HepG2 (cell line): Measurements from ENCODE around the gene RHOC. TPM values are rescaled to one million over a fixed set of nuclear protein-coding genes. Genes with fewer than 3 reads are reported as not detected.

Experiments
- ATAC-seq: fragments of 200-7000 bp; cut with Tn5 transposase; 3 replicates; pipeline ENCODE4 v1.9.1; 2020; ENCODE audit warnings: mild to moderate bottlenecking, moderate library complexity
- BruUV-seq: library from RNA; stranded (reverse); fragments of 400-500 nt; replicated peaks from 2 replicates; lab custom pipeline; 2021; lab: Mats Ljungman, UMichigan
- CTCF ChIA-PET: fragments of 300-600 bp; formaldehyde crosslinking; extraction: SDS; loops from one replicate; lab custom pipeline; 2021; ENCODE audit warnings: low total read pairs, inconsistent platforms, low intra/inter-chr PET ratio; lab: Yijun Ruan, JAX
- POLR2A ChIA-PET: fragments of 350-600 bp; sonication (Branson Sonifier 250); formaldehyde crosslinking; loops from one replicate; lab custom pipeline; 2020; ENCODE audit warnings: antibody characterized with exemption, inconsistent platforms; lab: Yijun Ruan, JAX
- DNase-seq: peaks from one replicate; pipeline ENCODE4 v3.0.0-alpha.2; 2015; ENCODE audit warnings: low spot score
- FAIRE-seq: peaks from 3 replicates; lab custom pipeline; 2011; peaks lifted over from hg19 to GRCh38; lab: Jason Lieb, UNC
- H2AFZ ChIP-seq: one replicate; pipeline ENCODE4 v1.6.1; 2011; ENCODE audit warnings: low read length, inconsistent platforms
- H3K27ac ChIP-seq: fragments of 300-600 bp; 3 replicates; pipeline ENCODE4 v1.8.0; 2011; ENCODE audit warnings: mixed run types, mild to moderate bottlenecking, mixed read lengths, low read length, inconsistent platforms; ENCODE audit not compliant: insufficient read depth; ENCODE audit errors: extremely low read length
- H3K27me3 ChIP-seq, 2 experiments: fragments of 200-600 bp in 1 of 2; 2 replicates in 1 of 2; 3 replicates in 1 of 2; pipeline versions ENCODE4 v1.6.0 to v1.8.0; 2011; ENCODE audit warnings: low read length in 2 of 2, mild to moderate bottlenecking in 2 of 2, moderate library complexity in 2 of 2, inconsistent platforms in 1 of 2; ENCODE audit not compliant: insufficient read depth in 2 of 2, control insufficient read depth in 1 of 2
- H3K36me3 ChIP-seq, 2 experiments: fragments of 200-600 bp in 1 of 2; replicated peaks in 1 of 2; 2 replicates in 1 of 2; 3 replicates in 1 of 2; pipeline versions ENCODE4 v1.5.1 to v1.8.0; 2011; ENCODE audit warnings: low read length in 2 of 2, inconsistent platforms in 1 of 2; ENCODE audit not compliant: insufficient read depth in 2 of 2, control insufficient read depth in 1 of 2
- H3K4me1 ChIP-seq: 2 replicates; pipeline ENCODE4 v1.5.1; 2012; ENCODE audit warnings: low read length, inconsistent platforms; ENCODE audit not compliant: insufficient read depth
- H3K4me2 ChIP-seq: 2 replicates; pipeline ENCODE4 v1.6.0; 2011; ENCODE audit warnings: low read depth, low read length, inconsistent platforms
- H3K4me3 ChIP-seq, 3 experiments: fragments of 200-600 bp in 1 of 3; sonication (generic), shearing (Covaris generic) in 1 of 3; replicated peaks in 1 of 3; 2 replicates each; pipeline ENCODE4 v1.5.1; 2011 to 2016; ENCODE audit warnings: low read length in 3 of 3, inconsistent platforms in 2 of 3, low read depth in 2 of 3, mild to moderate bottlenecking in 2 of 3, control low read depth in 1 of 3, mixed read lengths in 1 of 3; ENCODE audit not compliant: insufficient read depth in 1 of 3
- H3K79me2 ChIP-seq: one replicate; pipeline ENCODE4 v1.6.1; 2011; ENCODE audit warnings: low read length, inconsistent platforms; ENCODE audit not compliant: insufficient read depth
- H3K9ac ChIP-seq: 2 replicates; pipeline ENCODE4 v1.6.0; 2011; ENCODE audit warnings: mild to moderate bottlenecking, low read depth, low read length, inconsistent platforms; ENCODE audit not compliant: insufficient read depth
- H3K9me3 ChIP-seq: 2 replicates; pipeline ENCODE4 v1.5.1; 2012; ENCODE audit warnings: mild to moderate bottlenecking, low read length
- H4K20me1 ChIP-seq: 2 replicates; pipeline ENCODE4 v1.6.0; 2011; ENCODE audit warnings: inconsistent platforms, mild to moderate bottlenecking, low read length, moderate library complexity; ENCODE audit not compliant: insufficient read depth
- LCORL ChIP-seq, 2 experiments: fragments of 450-650 bp in 1 of 2; sonication (generic) in 1 of 2; formaldehyde crosslinking in 1 of 2; IDR thresholded peaks; 2 replicates each; pipeline versions ENCODE4 v1.5.0 to v1.6.1; 2017 to 2020; ENCODE audit warnings: antibody characterized with exemption in 1 of 2, missing genetic modification reagents in 1 of 2
- NFE2 ChIP-seq: sonication (generic); formaldehyde crosslinking; IDR thresholded peaks from 2 replicates; pipeline ENCODE4 v1.4.0; 2020; ENCODE audit warnings: missing genetic modification reagents
- PRPF4 ChIP-seq: fragments of 200-400 bp; formaldehyde crosslinking; IDR thresholded peaks from 2 replicates; pipeline ENCODE4 v1.6.1; 2016; ENCODE audit warnings: low read length, low read depth; ENCODE audit not compliant: poor library complexity, severe bottlenecking
- ZBTB38 ChIP-seq: sonication (generic); formaldehyde crosslinking; IDR thresholded peaks from 2 replicates; pipeline ENCODE4 v1.5.1; 2020; ENCODE audit warnings: mild to moderate bottlenecking, missing genetic modification reagents
- ZZZ3 ChIP-seq: sonication (generic); formaldehyde crosslinking; IDR thresholded peaks from 2 replicates; pipeline ENCODE4 v1.4.0; 2020; ENCODE audit warnings: missing genetic modification reagents, mild to moderate bottlenecking, borderline replicate concordance
- WGBS: methylation state at CpG from one replicate; pipeline ENCODE4 v1.1.6; 2017; ENCODE audit warnings: low lambda C conversion rate; 5-methylcytosine and 5-hydroxymethylcytosine counted together
- in situ Hi-C: cut with HindIII; loops from 2 replicates; pipeline ENCODE4 v1.10.0; 2017; ENCODE audit warnings: low pct_unique_long_range_greater_than_20kb; ENCODE audit not compliant: extremely low pct_ligation_motif_present
- intact Hi-C: fragments of 100-400 bp; cut with micrococcal nuclease; formaldehyde crosslinking; loops from one replicate; pipeline ENCODE4 v1.10.0; 2022; ENCODE audit not compliant: unreplicated experiment
- polyA plus RNA-seq, 8 experiments: library from polyadenylated mRNA; depleted of rRNA in 3 of 8; stranded (reverse) in 7 of 8; unstranded in 1 of 8; fragments of >200 nt; fragmentation: Illumina TruSeq in 4 of 8; extraction: Trizol in 4 of 8; gene quantifications; 2 replicates each; pipeline versions ENCODE4 v1.2.1 to v1.2.3, GENCODE V29; 2011 to 2016; ENCODE audit warnings: low read depth in 4 of 8, missing spikeins in 1 of 8, mixed read lengths in 1 of 8; ENCODE audit not compliant: insufficient read depth in 1 of 8
- total RNA-seq, 5 experiments: library from RNA; depleted of rRNA; stranded (reverse); fragments of >200 nt; fragmentation: Illumina TruSeq; extraction: Trizol; gene quantifications; 2 replicates each; pipeline ENCODE4 v1.2.3, GENCODE V29; 2016; ENCODE audit warnings: low read depth in 1 of 5
- TF ChIP-seq, protein P1 (sequence below): sonication (generic); formaldehyde crosslinking; IDR thresholded peaks from 2 replicates; pipeline ENCODE4 v1.4.0; 2020; ENCODE audit warnings: missing genetic modification reagents
- TF ChIP-seq, protein P2 (sequence below): sonication (generic); formaldehyde crosslinking; IDR thresholded peaks from 2 replicates; pipeline ENCODE4 v1.8.1; 2023; ENCODE audit warnings: mild to moderate bottlenecking, moderate library complexity, missing genetic modification reagents
- TF ChIP-seq, protein P3 (sequence below): sonication (generic); formaldehyde crosslinking; IDR thresholded peaks from 2 replicates; pipeline ENCODE4 v1.5.1; 2020; ENCODE audit warnings: mild to moderate bottlenecking, missing genetic modification reagents, borderline replicate concordance
- TF ChIP-seq, protein P4 (sequence below): sonication (generic); formaldehyde crosslinking; IDR thresholded peaks from 2 replicates; pipeline ENCODE4 v1.5.0; 2020; ENCODE audit warnings: missing genetic modification reagents

Gene RHOC
- total and polyA plus RNA-seq, 2 of the 13 experiments (the other 11 are each of a cell fraction or from before 2014, with no cell fraction given) = 64.3 to 182 TPM

DNA sequence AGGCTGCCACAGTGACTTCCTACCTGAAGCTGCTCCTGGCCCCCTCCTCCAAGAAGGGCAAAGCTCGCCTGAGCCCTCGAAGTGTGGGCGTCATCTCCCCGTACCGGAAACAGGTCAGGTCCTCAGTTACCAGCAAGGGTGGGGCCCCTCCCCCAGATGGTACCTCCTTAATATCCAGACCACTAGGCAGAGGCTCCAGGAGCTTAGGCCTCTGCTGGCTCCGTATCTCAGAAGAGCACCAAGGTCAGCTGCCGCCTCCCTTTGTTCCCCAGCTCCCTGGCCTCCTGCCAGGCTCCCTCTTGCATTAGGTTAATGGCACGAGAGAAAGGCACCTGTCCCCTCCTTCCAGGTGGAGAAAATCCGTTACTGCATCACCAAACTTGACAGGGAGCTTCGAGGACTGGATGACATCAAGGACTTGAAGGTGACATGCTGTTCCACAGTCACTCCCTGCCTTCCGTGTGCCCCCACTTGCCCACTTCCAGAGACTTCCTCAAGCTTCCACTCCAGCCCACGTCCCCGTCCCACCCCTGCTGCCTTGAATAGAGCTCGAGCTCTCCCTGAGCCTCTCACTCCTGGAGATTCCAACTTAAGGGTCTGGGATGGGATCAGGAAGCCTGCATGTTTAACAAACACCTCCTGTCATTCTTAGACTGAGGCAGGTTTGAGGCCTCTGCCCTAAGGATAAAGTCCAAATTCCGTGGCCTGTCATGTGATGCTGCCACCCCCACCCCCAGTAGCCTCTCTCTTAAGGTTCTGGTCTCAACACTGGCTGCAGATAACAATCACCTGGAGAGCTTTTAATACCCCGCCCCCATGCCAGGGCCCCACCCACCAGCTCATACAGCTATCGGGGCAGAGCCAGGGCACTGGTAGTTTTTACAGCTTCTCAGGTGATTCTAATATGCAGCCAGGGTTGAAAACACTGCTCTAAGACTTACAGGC is 8.3 kb downstream of the RHOC start (continued):
- TF ChIP-seq, protein P1, sequence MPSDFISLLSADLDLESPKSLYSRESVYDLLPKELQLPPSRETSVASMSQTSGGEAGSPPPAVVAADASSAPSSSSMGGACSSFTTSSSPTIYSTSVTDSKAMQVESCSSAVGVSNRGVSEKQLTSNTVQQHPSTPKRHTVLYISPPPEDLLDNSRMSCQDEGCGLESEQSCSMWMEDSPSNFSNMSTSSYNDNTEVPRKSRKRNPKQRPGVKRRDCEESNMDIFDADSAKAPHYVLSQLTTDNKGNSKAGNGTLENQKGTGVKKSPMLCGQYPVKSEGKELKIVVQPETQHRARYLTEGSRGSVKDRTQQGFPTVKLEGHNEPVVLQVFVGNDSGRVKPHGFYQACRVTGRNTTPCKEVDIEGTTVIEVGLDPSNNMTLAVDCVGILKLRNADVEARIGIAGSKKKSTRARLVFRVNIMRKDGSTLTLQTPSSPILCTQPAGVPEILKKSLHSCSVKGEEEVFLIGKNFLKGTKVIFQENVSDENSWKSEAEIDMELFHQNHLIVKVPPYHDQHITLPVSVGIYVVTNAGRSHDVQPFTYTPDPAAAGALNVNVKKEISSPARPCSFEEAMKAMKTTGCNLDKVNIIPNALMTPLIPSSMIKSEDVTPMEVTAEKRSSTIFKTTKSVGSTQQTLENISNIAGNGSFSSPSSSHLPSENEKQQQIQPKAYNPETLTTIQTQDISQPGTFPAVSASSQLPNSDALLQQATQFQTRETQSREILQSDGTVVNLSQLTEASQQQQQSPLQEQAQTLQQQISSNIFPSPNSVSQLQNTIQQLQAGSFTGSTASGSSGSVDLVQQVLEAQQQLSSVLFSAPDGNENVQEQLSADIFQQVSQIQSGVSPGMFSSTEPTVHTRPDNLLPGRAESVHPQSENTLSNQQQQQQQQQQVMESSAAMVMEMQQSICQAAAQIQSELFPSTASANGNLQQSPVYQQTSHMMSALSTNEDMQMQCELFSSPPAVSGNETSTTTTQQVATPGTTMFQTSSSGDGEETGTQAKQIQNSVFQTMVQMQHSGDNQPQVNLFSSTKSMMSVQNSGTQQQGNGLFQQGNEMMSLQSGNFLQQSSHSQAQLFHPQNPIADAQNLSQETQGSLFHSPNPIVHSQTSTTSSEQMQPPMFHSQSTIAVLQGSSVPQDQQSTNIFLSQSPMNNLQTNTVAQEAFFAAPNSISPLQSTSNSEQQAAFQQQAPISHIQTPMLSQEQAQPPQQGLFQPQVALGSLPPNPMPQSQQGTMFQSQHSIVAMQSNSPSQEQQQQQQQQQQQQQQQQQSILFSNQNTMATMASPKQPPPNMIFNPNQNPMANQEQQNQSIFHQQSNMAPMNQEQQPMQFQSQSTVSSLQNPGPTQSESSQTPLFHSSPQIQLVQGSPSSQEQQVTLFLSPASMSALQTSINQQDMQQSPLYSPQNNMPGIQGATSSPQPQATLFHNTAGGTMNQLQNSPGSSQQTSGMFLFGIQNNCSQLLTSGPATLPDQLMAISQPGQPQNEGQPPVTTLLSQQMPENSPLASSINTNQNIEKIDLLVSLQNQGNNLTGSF = no peak
- TF ChIP-seq, protein P2, sequence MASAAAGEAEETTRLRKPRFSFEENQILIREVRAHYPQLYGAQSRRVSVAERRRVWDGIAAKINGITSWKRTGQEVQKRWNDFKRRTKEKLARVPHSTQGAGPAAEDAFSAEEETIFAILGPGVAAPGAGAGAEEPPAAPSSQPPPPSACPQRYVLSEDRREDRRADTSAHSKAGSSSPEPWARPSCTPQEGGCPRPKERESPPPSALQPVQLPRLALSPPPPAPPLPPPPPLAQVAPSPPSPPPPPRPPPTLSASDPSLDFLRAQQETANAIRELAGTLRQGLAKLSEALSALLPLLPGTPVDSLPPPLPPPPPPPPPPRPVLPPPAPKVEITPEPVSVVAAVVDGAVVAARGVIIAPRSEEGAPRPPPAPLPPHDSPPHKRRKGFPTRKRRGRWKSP (CRISPR knock-in tag) = no peak

DNA sequence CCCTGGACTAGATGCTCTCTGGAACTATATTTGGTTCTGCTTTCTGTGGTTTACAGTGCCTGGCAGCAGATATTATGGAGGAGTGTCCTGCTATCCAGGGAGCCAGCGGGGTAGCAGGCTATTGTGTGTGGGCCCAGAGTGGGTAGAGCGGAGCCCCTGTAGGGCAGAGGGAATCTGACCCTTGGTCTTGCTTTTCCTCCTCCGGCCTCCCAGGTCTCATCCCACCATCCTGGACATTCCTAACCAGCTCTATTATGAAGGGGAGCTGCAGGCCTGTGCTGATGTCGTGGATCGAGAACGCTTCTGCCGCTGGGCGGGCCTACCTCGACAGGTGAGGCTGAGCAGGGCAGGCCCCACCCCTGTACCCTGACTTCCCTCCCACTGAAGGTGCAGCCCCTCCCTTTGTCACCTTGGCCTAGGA is 9.1 kb downstream of the RHOC start:
- Histone ChIP-seq H3K4me3 (no peak overlapping the region), H3K79me2 (no peaks in the 10 kb centered on the region), H3K36me3 (peaks cover 27 to 65% of the 10 kb centered on the region in 2 experiments), H3K4me2 (peak overlapping the region; percentile 70; the same call in 1 of the 2 replicates), H4K20me1 (no peaks in the 10 kb centered on the region), H2AFZ (no peak overlapping the region), H3K9me3 (no peaks in the 10 kb centered on the region), H3K4me1 (peaks cover 58% of the 10 kb centered on the region), H3K27me3 (no peaks in the 10 kb centered on the region), H3K9ac (peak overlapping the region; percentile 68; the same call in 1 of the 2 replicates)
- no peak for FAIRE-seq
- ChIA-PET POLR2A (interaction anchor here (1.1 to 9.2 kb wide), 11 partner anchors 8 to 375 kb away, joined by 4 to 251 read pairs (median 9); partner anchors contain the start of genes CAPZA1, LRIG2, MOV10 and PPM1J), CTCF (no interaction called here)
- DNase-seq = no peak
- WGBS = 93% methylated on average over 5 of the region's 9 CpGs
- intact Hi-C loops (loop anchor here (2.0 kb wide), 1 partner anchor 23 kb away; the partner anchor contains the start of gene MOV10), in situ Hi-C loops (no loop called here)
- no TSS peak for BruUV-seq
- ATAC-seq = no peak
- TF ChIP-seq ZBTB38 = peak; percentile 81; the same call in 1 of the 2 replicates
- peak; percentile 79 for TF ChIP-seq PRPF4
- TF ChIP-seq, protein P3, sequence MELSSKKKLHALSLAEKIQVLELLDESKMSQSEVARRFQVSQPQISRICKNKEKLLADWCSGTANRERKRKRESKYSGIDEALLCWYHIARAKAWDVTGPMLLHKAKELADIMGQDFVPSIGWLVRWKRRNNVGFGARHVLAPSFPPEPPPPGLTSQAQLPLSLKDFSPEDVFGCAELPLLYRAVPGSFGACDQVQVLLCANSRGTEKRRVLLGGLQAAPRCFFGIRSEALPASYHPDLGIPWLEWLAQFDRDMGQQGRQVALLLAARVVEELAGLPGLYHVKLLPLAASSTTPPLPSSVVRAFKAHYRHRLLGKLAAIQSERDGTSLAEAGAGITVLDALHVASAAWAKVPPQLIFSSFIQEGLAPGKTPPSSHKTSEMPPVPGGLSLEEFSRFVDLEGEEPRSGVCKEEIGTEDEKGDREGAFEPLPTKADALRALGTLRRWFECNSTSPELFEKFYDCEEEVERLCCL (CRISPR knock-in tag) = no peak
- no peak for TF ChIP-seq LCORL (IDR thresholded peaks at IDR 0.05)
- TF ChIP-seq LCORL (CRISPR knock-in tag; IDR thresholded peaks at IDR 0.05) = no peak
- no peak for TF ChIP-seq NFE2 (CRISPR knock-in tag)
- no peak for TF ChIP-seq ZZZ3 (CRISPR knock-in tag)
- TF ChIP-seq, protein P4, sequence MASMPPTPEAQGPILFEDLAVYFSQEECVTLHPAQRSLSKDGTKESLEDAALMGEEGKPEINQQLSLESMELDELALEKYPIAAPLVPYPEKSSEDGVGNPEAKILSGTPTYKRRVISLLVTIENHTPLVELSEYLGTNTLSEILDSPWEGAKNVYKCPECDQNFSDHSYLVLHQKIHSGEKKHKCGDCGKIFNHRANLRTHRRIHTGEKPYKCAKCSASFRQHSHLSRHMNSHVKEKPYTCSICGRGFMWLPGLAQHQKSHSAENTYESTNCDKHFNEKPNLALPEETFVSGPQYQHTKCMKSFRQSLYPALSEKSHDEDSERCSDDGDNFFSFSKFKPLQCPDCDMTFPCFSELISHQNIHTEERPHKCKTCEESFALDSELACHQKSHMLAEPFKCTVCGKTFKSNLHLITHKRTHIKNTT = no peak
- TF ChIP-seq, all 625 proteins: peak for 2
- H3K27ac ChIP-seq = peak overlapping the region; percentile 93
